Epithelial cell of proximal tubule (primary cell): Measurements from ENCODE around the gene DNASE1L3. TPM values are rescaled to one million over a fixed set of nuclear protein-coding genes. Genes with fewer than 3 reads are reported as not detected.

Experiments
- DNase-seq: peaks from one replicate; pipeline ENCODE4 v3.0.0-alpha.2; 2011; ENCODE audit warnings: low read depth
- H3K4me3 ChIP-seq: 2 replicates; pipeline ENCODE4 v1.5.1; 2011; ENCODE audit warnings: low read depth, mild to moderate bottlenecking, low read length
- total RNA-seq: library from RNA; depleted of rRNA; stranded (reverse); fragments of >200 nt; gene quantifications from 2 replicates; pipeline ENCODE4 v1.2.3, GENCODE V29; 2015
- TF ChIP-seq, protein P1 (sequence below): conservative IDR thresholded peaks from 2 replicates; pipeline ENCODE4 v1.5.1; 2012; ENCODE audit warnings: low read depth, mild to moderate bottlenecking, low read length

DNASE1L3 gene, protein sequence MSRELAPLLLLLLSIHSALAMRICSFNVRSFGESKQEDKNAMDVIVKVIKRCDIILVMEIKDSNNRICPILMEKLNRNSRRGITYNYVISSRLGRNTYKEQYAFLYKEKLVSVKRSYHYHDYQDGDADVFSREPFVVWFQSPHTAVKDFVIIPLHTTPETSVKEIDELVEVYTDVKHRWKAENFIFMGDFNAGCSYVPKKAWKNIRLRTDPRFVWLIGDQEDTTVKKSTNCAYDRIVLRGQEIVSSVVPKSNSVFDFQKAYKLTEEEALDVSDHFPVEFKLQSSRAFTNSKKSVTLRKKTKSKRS
- not detected in 2 replicates for total RNA-seq

DNA sequence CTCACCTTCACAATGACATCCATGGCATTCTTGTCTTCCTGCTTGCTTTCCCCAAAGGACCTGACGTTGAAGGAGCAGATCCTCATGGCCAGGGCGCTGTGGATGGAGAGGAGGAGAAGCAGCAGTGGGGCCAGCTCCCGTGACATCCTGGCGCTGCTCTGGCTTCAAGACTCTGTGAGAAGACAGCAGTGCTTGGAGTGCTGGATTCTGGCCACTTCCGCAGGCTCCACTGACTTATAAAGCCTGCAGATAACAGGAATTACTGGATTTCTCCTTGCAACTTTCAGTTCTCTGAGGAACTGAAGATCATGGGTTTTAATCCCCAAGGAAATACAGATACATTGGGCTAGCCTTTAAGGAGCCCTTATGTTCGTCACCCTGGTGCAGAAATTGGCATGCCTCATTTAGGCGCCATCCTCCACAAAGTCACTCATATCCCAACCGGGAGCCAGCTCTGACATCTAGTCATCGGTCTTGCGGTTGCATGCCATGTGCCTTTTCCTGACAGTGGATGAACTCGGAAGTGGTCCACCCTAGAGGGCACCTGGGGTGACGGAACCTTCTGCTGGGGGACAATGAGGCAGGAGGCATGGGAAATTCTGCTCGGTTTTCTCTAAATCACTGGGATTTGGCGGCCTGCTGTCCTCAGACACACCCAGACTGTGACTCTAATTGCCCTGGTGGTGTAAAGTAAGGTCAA lies at the start of gene DNASE1L3:
DNASE1L3 (minus strand) TSS at position 212 of the 700 bp plus-strand sequence; CDS start at position 146, 66 bp downstream.
- DNase-seq: no peak
- no peak within 1 kb of the TSS for H3K4me3 ChIP-seq
- TF ChIP-seq, protein P1, sequence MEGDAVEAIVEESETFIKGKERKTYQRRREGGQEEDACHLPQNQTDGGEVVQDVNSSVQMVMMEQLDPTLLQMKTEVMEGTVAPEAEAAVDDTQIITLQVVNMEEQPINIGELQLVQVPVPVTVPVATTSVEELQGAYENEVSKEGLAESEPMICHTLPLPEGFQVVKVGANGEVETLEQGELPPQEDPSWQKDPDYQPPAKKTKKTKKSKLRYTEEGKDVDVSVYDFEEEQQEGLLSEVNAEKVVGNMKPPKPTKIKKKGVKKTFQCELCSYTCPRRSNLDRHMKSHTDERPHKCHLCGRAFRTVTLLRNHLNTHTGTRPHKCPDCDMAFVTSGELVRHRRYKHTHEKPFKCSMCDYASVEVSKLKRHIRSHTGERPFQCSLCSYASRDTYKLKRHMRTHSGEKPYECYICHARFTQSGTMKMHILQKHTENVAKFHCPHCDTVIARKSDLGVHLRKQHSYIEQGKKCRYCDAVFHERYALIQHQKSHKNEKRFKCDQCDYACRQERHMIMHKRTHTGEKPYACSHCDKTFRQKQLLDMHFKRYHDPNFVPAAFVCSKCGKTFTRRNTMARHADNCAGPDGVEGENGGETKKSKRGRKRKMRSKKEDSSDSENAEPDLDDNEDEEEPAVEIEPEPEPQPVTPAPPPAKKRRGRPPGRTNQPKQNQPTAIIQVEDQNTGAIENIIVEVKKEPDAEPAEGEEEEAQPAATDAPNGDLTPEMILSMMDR: no peak

DNA sequence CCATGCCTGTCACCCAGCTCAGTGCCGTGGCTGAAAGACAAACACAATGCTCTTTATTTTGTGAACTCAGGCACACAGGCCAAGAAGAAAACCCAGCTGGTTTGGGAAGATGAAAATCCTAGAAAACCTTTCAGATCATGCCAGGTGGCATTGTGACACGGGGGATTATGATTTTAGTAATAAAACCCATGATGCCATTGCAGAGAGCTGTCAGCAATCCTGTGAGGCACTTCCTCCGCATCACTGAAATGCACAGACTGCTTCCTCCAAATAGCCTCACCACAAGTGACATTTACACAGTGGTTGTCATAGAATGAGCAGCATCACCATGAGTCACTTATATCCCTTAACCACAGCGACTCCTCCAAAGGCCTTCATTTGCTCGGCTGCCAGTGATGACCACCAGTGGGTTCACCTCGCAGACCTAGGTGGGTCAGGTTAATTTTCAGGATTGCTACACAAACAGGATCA lies 49.5 kb upstream of the DNASE1L3 start:
- TF ChIP-seq, protein P1: no peak

DNA sequence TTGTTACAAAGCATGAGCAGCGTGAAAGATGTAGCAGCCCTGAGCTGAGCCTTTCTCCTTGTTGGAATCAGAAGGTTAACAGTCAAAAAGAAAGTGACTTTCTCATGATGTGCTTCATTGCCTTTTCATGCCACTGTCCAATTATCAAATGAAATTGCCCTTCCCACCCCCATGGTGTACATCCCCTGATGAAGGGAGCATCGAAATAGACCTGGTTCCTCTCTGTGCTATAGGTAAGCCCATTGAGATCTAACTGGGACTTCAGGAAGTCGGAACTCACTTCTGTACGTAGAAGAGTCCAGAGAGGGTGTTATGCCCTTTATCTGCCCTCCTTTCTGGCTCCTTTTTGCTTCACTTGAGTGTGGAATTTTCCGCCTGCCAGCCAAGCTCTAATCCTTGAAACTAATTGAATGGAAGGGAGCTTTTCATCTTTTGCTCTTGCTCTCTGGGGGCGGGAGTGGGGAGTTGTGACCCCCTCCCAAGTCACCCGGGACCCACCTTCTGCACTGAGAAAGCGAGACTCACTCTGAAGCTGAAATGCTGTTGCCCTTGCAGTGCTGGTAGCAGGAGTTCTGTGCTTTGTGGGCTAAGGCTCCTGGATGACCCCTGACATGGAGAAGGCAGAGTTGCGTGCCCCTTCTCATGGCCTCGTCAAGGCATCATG lies 47.8 kb upstream of the DNASE1L3 start:
- DNase-seq: no peak
- no peak overlapping the region for H3K4me3 ChIP-seq
- TF ChIP-seq, protein P1: no peak

More for the DNA sequence above, 49.5 kb upstream of the DNASE1L3 start:
- DNase-seq: no peak
- H3K4me3 ChIP-seq: no peak overlapping the region

- TF ChIP-seq, protein P1: no peak
- H3K4me3 ChIP-seq: no peak overlapping the region
- DNase-seq: no peak
Measured at GRCh38 chr3:58256511-58256910, 45.7 kb upstream of the DNASE1L3 start.

DNA sequence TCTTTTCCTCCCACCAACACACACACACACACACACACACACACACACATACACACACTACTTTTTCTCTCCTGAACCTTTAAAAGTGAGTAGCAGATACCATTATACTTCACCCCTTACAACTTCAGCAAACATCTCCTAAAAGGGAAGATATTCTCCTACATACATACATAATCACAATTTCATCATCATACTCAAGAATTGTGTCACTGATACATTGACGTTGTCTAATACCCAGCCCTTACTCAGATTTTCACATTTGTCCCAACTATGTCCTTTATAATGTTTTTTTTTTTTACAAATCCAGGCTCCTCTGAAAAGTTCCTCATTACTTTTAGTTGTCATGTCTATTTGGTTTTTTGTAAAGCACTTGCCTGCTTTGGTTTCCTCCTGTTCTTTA lies 45.3 kb upstream of the DNASE1L3 start:
- TF ChIP-seq, protein P1: no peak
- DNase-seq: no peak
- no peak overlapping the region for H3K4me3 ChIP-seq

- TF ChIP-seq, protein P1: no peak
- H3K4me3 ChIP-seq: no peak overlapping the region
- no peak for DNase-seq
Measured at GRCh38 chr3:58254144-58254543, 43.4 kb upstream of the DNASE1L3 start.
